Left forelimb (tissue), 1 donor: ENCODE data around the gene SPEG.

ENCODE experiments used
- DNase-seq: peaks from one replicate; pipeline ENCODE4 v3.0.0-alpha.2; 2018; ENCODE audit warnings: low spot score

Gene SPEG

DNA sequence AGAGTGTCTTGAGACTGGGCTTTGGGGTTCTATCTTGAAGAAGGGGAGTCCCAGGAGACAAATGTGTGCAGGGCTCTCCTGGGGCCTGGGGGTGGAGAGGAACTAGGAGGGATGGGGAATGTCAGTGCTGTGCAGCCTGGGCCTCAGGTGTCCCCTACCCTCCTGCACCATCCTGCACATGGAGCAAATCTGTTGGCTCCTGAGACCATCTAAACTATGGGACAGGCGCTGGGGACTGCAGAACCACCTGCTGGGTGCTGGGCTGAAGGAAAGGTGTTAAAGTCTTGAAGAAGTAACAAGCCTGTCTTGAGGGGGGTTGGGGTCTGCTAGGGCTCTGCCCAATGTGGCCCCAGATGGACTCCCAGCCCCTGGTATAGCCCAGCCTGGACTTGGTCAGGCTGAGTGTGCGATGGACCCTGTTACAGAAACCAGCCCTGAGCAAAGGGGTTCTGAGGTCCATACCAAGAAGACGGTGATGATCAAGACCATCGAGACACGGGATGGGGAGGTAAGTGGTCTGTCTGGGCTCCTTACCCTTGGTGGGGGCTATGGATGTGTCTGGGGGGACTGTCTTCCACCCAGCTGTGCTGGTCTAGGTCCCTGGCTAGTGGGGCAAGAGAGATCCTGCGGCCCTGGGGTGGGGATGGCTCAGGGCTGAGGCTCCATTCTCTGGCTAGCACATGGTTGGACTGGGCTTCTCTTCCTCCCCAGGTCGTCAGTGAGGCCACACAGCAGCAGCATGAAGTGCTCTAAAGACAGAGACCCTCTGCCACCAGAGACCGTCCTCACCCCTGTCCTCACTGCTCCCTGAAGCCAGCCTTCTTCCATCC is 9.2 kb upstream of the SPEG start:
- no peak for DNase-seq

DNA sequence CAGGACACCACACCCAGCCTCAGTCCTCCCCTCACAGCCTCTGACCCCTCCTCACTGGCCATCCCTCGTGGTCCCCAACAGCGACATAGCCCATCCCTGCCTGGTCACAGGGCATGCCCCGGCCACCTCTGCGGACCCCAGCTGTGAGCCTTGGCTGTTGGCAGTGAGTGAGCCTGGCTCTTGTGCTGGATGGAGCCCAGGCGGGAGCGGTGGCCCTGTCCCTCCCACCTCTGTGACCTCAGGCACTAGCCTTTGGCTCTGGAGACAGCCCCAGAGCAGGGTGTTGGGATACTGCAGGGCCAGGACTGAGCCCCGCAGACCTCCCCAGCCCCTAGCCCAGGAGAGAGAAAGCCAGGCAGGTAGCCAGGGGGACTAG is 8.6 kb upstream of the SPEG start:
- no peak for DNase-seq

- DNase-seq, result no peak
These were observed 8.0 kb upstream of the SPEG start for GRCh38 chr2:219426534-219427136.

- no peak for DNase-seq
These were observed 6.2 kb upstream of the SPEG start for GRCh38 chr2:219428469-219428868.

DNA sequence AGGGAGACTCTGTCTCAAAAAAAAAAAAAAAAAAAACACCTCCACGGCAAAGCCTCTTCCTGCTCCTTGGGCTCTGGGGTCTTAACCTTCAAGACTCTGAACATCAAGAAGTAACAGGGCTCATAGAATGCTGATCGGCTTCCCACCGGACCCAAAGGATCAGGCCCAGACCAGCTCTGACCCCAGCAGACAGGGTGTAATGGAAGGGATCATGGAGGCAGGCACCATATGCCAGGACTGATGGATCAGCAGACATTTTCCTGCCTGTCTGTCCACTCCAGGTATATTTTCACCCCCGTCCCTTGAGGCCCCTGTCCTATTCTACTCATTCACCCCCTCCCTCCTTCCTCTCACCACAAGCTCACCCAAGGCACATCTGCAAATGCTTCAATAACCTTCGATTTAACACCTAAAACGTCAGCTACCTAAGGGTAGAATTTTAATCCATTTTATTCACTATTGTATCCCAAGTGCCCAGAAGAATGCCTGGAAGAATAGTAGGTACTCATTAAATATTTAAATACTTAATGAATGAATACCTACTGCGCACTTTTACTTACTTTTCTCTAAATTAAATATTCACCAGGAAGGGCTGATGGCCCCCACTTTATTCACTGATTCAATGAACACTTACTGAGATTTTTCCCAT is 4.6 kb upstream of the SPEG start:
- no peak for DNase-seq

GRCh38 chr2:219430633-219431615 is 3.7 kb upstream of the SPEG start:
- no peak for DNase-seq

GRCh38 chr2:219433666-219434467 is 776 bp upstream of the SPEG start:
- DNase-seq, result no peak

- no peak for DNase-seq
These were observed 250 bp upstream of the SPEG start for GRCh38 chr2:219434468-219434717.

DNA sequence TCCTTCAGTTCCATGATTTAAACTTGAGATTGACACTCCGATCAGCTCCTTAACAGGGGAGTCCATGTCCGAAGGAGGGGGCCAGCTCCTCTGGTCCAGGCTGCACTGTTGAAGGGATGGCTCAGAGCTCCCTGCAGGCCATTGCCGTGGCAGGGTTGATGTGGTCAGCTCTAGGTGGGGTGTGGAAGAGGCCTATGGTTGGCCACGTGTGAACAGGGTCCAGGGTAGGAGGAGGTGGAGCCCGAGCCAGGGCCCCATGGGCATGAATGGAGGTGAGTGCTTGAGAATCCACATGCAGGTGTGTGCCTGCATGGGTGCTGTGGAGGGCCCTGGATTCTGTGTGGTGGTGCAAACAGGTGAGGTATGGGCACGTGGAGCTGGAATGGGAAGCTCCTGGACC is 1.1 kb downstream of the SPEG start:
- no peak for DNase-seq

DNA sequence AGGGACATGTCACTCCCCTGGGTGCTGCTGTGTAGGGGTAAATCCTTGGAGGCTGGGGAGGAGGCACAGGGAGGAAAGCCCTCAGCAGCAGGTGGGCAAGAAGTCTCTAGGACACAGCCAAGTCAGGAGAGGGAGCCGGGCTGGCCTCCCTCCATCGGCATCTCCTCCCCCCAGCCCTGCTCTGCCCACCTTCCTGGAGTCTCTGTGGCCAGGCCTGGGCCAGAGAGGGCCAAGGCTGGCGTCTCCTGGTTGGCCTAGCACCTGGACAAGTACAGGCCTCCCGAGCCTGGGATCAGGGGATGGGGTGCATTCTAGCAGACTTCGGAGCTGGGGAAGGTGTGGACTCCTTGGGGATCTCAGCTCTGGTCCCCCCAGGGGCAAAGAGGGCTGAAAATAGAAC is 1.8 kb downstream of the SPEG start:
- no peak for DNase-seq

- no peak for DNase-seq
These were observed 2.5 kb downstream of the SPEG start for GRCh38 chr2:219437141-219437540.

DNA sequence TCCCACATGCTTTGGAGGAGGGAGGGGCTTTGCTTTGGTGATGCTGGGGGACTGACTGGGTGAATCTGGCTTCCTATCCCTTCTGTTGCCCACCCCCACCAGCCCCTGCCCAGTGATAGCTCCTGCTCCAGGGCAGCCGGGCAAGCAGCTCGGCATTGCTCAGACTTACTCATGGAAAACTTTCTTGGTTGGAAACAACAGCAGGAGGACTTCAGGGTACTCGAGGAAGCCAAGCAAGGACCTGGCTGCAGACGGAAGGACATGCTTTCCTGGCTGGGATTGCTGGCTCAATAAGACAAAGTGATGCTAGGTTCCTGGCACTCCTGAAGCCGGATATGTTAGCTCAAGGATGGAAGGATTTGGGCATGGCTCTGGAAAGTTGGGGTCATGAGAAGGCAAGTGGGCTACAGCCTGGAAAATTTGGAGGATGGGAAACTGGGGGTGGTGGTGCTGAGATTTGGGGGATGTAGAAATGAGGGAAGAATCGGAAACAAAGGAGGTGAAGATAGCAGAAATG is 3.1 kb downstream of the SPEG start:
- no peak for DNase-seq

- no peak for DNase-seq
These were observed 3.8 kb downstream of the SPEG start for GRCh38 chr2:219438453-219438852.

DNA sequence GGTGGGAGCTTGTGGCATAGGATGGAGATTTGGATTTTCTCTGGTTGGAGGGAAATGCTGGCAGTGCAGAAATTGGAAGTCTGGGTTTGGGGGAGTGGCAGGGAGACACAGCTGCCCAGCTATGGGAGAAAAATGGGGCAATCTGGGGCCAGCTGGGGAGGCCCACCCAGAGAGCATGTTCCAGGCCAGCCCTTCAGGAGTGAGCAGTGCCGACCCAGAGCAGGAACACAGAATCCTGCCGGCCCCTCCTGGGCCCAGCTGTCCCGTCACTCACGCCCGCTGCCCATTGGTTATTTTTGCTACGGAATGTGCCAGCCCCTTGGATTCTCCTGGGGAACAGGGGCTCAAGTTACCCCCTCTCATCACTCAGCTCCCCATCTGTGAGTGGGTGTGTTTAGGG is 4.9 kb downstream of the SPEG start:
- no peak for DNase-seq

- no peak for DNase-seq
These were observed 6.0 kb downstream of the SPEG start for GRCh38 chr2:219440388-219441256.

GRCh38 chr2:219441451-219442255 is 7.0 kb downstream of the SPEG start:
- no peak for DNase-seq

DNA sequence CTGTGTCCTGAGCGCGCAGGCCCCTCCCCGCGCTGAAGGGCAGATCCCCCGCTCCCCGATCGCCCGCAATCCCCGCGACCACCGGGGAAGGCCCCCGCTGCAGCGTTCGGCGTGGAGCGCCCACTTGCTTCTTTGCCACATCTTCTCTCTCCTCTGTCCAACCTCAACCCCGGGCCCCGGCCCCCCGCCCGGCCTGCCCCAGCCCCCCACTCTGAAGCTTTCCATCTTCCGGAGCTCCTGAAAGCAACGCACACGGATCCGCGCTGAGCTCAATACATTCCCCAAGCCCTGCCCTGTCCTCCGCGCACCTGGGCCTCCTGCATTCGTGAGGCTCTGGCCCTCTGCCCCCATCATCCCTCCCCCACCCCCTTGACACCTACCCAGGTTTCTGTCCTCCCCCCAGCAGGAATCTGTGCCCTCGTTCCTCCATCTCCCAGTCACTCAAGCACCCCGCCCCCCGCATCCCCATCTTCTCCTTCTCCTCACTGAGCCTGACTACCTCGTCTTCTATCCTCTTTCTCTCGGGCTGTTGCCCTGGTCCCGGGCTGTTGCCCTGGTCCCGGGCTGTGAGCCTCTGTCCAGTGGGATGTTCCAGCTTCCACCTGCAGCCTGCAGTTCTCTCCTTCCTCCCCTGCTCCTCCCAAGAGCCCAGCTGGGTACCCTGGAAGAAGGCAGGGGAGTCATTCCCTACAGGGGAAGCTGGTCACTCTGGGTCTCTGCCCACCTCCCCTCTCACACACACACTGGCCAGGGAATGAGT is 7.8 kb downstream of the SPEG start:
- no peak for DNase-seq

DNA sequence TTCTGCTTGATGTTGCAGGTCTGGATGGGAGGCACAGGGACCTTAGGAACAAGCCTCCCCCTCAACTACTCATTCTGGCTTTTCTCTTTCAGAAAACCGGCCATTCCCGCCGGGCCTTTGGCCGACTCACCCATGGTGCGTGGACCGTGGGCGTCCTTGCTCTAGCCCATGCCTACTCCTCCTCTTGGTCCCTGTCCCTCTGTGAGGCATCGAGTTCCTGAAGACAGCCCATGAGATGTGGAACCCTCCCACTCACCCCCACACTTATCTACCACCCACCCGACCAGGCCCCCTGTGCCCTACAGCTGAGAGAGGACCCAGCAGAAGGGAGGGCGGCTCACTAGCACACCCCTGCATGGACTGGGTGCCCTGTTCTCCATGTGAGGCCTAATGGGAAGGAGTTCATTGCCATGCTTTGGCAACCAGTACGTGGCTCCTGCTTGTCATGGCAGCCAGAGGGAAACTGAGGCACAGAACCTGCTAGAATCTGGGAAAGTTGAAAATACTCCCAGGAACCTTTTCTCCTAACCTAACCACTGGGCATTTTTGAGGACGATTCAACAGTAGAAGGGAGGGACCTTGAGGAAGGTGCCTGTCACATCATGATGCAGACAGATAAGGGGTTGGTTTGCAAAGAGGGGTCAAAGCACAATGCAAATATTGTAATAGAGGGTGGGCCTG is 8.5 kb downstream of the SPEG start:
- no peak for DNase-seq
